NB4 (cell line): Measurements from ENCODE around the gene SDSL.

ENCODE experiments used
- CTCF ChIP-seq: IDR thresholded peaks from one replicate; pipeline ENCODE4 v1.5.1; 2012; ENCODE audit warnings: low read depth, low read length
- MAX ChIP-seq: IDR thresholded peaks from 2 replicates; pipeline ENCODE4 v1.6.1; 2011; ENCODE audit warnings: low read depth, low read length
- POLR2A ChIP-seq: IDR thresholded peaks from 2 replicates; pipeline ENCODE4 v1.6.1; 2011; ENCODE audit warnings: mild to moderate bottlenecking; ENCODE audit not compliant: insufficient read length; ENCODE audit errors: extremely low read depth

- TF ChIP-seq CTCF (no peak), POLR2A (no peak), MAX (no peak)
Measured at GRCh38 chr12:113396200-113396599, 26.0 kb upstream of the SDSL start.
